GM12878 (cell line): ENCODE results near the gene PSMB5. TPM values are rescaled to one million over a fixed set of nuclear protein-coding genes. Genes with fewer than 3 reads are reported as not detected.

Experiments
- ATAC-seq: fragments of 200-7000 bp; cut with Tn5 transposase; 3 replicates; pipeline ENCODE4 v1.9.1; 2020; ENCODE audit warnings: mild to moderate bottlenecking, moderate library complexity
- BruUV-seq: library from RNA; stranded (reverse); fragments of 400-500 nt; replicated peaks from 2 replicates; lab custom pipeline; 2021; lab: Mats Ljungman, UMichigan
- CTCF ChIA-PET: fragments of 300-600 bp; sonication (Branson Sonifier 250); formaldehyde crosslinking; extraction: SDS; loops from one replicate; lab custom pipeline; 2021; ENCODE audit warnings: inconsistent platforms; lab: Yijun Ruan, JAX
- POLR2A ChIA-PET: fragments of 350-600 bp; formaldehyde crosslinking; extraction: SDS; loops from one replicate; lab custom pipeline; 2021; ENCODE audit warnings: inconsistent platforms; lab: Charles Lee
- RAD21 ChIA-PET: fragments of 300-600 bp; sonication (Branson Sonifier 250); formaldehyde crosslinking; loops from one replicate; lab custom pipeline; 2023; ENCODE audit warnings: antibody characterized with exemption; ENCODE audit not compliant: unreplicated experiment; lab: Charles Lee
- SMC1A ChIA-PET: fragments of 300-600 bp; sonication (Branson Sonifier 250); formaldehyde crosslinking; loops from one replicate; lab custom pipeline; 2023; ENCODE audit not compliant: unreplicated experiment, uncharacterized antibody; lab: Charles Lee
- DNase-seq: peaks from one replicate; pipeline ENCODE4 v3.0.0-alpha.2; 2011; ENCODE audit warnings: low read depth, low spot score
- FAIRE-seq: peaks from 3 replicates; lab custom pipeline; 2011; peaks lifted over from hg19 to GRCh38; lab: Jason Lieb, UNC
- H2AFZ ChIP-seq: 2 replicates; pipeline ENCODE4 v1.6.0; 2011; ENCODE audit warnings: low read depth, low read length, control low read depth; ENCODE audit not compliant: control insufficient read depth
- H3K27ac ChIP-seq: 2 replicates; pipeline ENCODE4 v1.5.1; 2011; ENCODE audit warnings: control low read depth; ENCODE audit not compliant: control insufficient read depth, insufficient read depth
- H3K27me3 ChIP-seq, 2 experiments: replicated peaks in 1 of 2; 2 replicates each; pipeline versions ENCODE4 v1.6.0 to v1.6.1; 2011; ENCODE audit warnings: low read length in 1 of 2; ENCODE audit not compliant: control insufficient read depth in 2 of 2, insufficient read depth in 2 of 2
- H3K36me3 ChIP-seq, 2 experiments: 2 replicates each; pipeline ENCODE4 v1.5.1; 2011; ENCODE audit warnings: low read length in 1 of 2; ENCODE audit not compliant: control insufficient read depth in 2 of 2, insufficient read depth in 2 of 2
- H3K4me1 ChIP-seq: 2 replicates; pipeline ENCODE4 v1.6.1; 2011; ENCODE audit warnings: mild to moderate bottlenecking, low read length, moderate library complexity, mixed read lengths; ENCODE audit not compliant: control insufficient read depth, insufficient read depth
- H3K4me2 ChIP-seq: 2 replicates; pipeline ENCODE4 v1.6.0; 2011; ENCODE audit warnings: control low read depth; ENCODE audit not compliant: control insufficient read depth, insufficient read depth
- H3K4me3 ChIP-seq: fragments of 200-600 bp; sonication (generic); 2 replicates; pipeline ENCODE4 v1.5.1; 2016
- H3K79me2 ChIP-seq: 2 replicates; pipeline ENCODE4 v1.6.0; 2011; ENCODE audit warnings: low read length; ENCODE audit not compliant: control insufficient read depth, insufficient read depth
- H3K9ac ChIP-seq: 2 replicates; pipeline ENCODE4 v1.8.0; 2011; ENCODE audit warnings: low read length, control low read depth, mixed read lengths; ENCODE audit not compliant: control insufficient read depth, insufficient read depth
- H3K9me3 ChIP-seq: replicated peaks from 3 replicates; pipeline ENCODE4 v1.5.1; 2011; ENCODE audit warnings: mild to moderate bottlenecking, low read length; ENCODE audit not compliant: control insufficient read depth, insufficient read depth
- H4K20me1 ChIP-seq: 2 replicates; pipeline ENCODE4 v1.6.0; 2011; ENCODE audit not compliant: control insufficient read depth, insufficient read depth
- BRCA1 ChIP-seq: IDR thresholded peaks from 2 replicates; pipeline ENCODE4 v1.6.1; 2011; ENCODE audit warnings: low read depth, low read length, improper control_type of control experiment
- CBX5 ChIP-seq: sonication (generic); IDR thresholded peaks from 2 replicates; pipeline ENCODE4 v1.6.1; 2016; ENCODE audit warnings: low read depth, moderate library complexity, mild to moderate bottlenecking, inconsistent platforms
- CHD2 ChIP-seq: IDR thresholded peaks from 2 replicates; pipeline ENCODE4 v1.6.1; 2011; ENCODE audit warnings: low read depth, low read length, improper control_type of control experiment, borderline replicate concordance
- DPF2 ChIP-seq: fragments of 450-650 bp; IDR thresholded peaks from 2 replicates; pipeline ENCODE4 v1.6.1; 2017; ENCODE audit warnings: mild to moderate bottlenecking
- FOXK2 ChIP-seq: fragments of 450-650 bp; IDR thresholded peaks from 2 replicates; pipeline ENCODE4 v1.6.1; 2017; ENCODE audit warnings: mild to moderate bottlenecking, moderate library complexity
- GATAD2B ChIP-seq: fragments of 450-650 bp; conservative IDR thresholded peaks from 2 replicates; pipeline ENCODE4 v1.6.1; 2017; ENCODE audit warnings: low read depth, mild to moderate bottlenecking, moderate library complexity
- IRF5 ChIP-seq: fragments of 450-650 bp; IDR thresholded peaks from 2 replicates; pipeline ENCODE4 v1.6.1; 2017; ENCODE audit warnings: borderline replicate concordance
- JUND ChIP-seq: IDR thresholded peaks from 2 replicates; pipeline ENCODE4 v1.6.1; 2012; ENCODE audit warnings: low read depth, mild to moderate bottlenecking, low read length, improper control_type of control experiment, moderate library complexity
- MYB ChIP-seq: fragments of 150-350 bp; IDR thresholded peaks from 2 replicates; pipeline ENCODE4 v1.6.1; 2014; ENCODE audit warnings: mild to moderate bottlenecking, low read depth, low read length, borderline replicate concordance
- NFXL1 ChIP-seq: fragments of 450-650 bp; IDR thresholded peaks from 2 replicates; pipeline ENCODE4 v1.6.1; 2017; ENCODE audit warnings: antibody characterized with exemption, mild to moderate bottlenecking, borderline replicate concordance
- NR2F1 ChIP-seq: fragments of 450-650 bp; conservative IDR thresholded peaks from 2 replicates; pipeline ENCODE4 v1.6.1; 2017; ENCODE audit warnings: mild to moderate bottlenecking
- PBX3 ChIP-seq: IDR thresholded peaks from 2 replicates; pipeline ENCODE4 v1.6.1; 2011; ENCODE audit warnings: mild to moderate bottlenecking, low read depth, low read length, moderate library complexity; ENCODE audit not compliant: insufficient replicate concordance
- POLR2AphosphoS5 ChIP-seq: IDR thresholded peaks from 2 replicates; pipeline ENCODE4 v1.6.1; 2011; ENCODE audit warnings: mild to moderate bottlenecking, low read length, inconsistent platforms
- RCOR1 ChIP-seq: conservative IDR thresholded peaks from 2 replicates; pipeline ENCODE4 v1.6.1; 2012; ENCODE audit warnings: low read depth, low read length, improper control_type of control experiment
- SKIL ChIP-seq: fragments of 450-650 bp; IDR thresholded peaks from 2 replicates; pipeline ENCODE4 v1.6.1; 2017; ENCODE audit warnings: mild to moderate bottlenecking, low read depth, inconsistent platforms; ENCODE audit not compliant: poor library complexity, severe bottlenecking
- STAT1 ChIP-seq: fragments of 450-650 bp; conservative IDR thresholded peaks from 2 replicates; pipeline ENCODE4 v1.6.1; 2014; ENCODE audit warnings: antibody characterized with exemption, mild to moderate bottlenecking
- SUPT20H ChIP-seq: IDR thresholded peaks from 2 replicates; pipeline ENCODE4 v1.6.1; 2011; ENCODE audit warnings: low read depth, mild to moderate bottlenecking, low read length, moderate library complexity, borderline replicate concordance; ENCODE audit not compliant: control insufficient read depth
- TCF3 ChIP-seq: IDR thresholded peaks from 2 replicates; pipeline ENCODE4 v1.6.1; 2012; ENCODE audit warnings: low read depth, mild to moderate bottlenecking, low read length, borderline replicate concordance; ENCODE audit not compliant: insufficient read depth
- WRNIP1 ChIP-seq: IDR thresholded peaks from 2 replicates; pipeline ENCODE4 v1.6.1; 2011; ENCODE audit warnings: low read depth, low read length, improper control_type of control experiment, borderline replicate concordance
- ZBED1 ChIP-seq: IDR thresholded peaks from 2 replicates; pipeline ENCODE4 v1.6.1; 2016; ENCODE audit warnings: borderline replicate concordance
- WGBS: methylation state at CpG from one replicate; pipeline ENCODE4 v1.1.6; 2016; ENCODE audit warnings: low lambda C conversion rate; ENCODE audit not compliant: insufficient replicate concordance, insufficient coverage; ENCODE audit errors: missing lambda C conversion rate; 5-methylcytosine and 5-hydroxymethylcytosine counted together
- in situ Hi-C: fragments of 300-500 bp; cut with MboI; formaldehyde crosslinking; loops from 9 replicates; pipeline ENCODE4 v1.14.3; 2018; ENCODE audit warnings: mixed read lengths
- intact Hi-C: fragments of 100-400 bp; cut with micrococcal nuclease; formaldehyde crosslinking; loops from one replicate; pipeline ENCODE4 v1.14.2; 2022; ENCODE audit not compliant: unreplicated experiment
- polyA plus RNA-seq, 11 experiments: library from polyadenylated mRNA; depleted of rRNA in 4 of 11; unstranded in 6 of 11; stranded (reverse) in 5 of 11; fragments of >200 nt; fragmentation: Nextera tagmentation in 4 of 11; fragmentation: Illumina TruSeq in 1 of 11; extraction: Ambion mirVana in 4 of 11; extraction: Trizol in 1 of 11; gene quantifications; 1 replicate in 1 of 11; 2 replicates in 10 of 11; pipeline versions ENCODE4 v1.2.1 to v1.2.3, GENCODE V29; 2011 to 2016; ENCODE audit warnings: inconsistent platforms in 2 of 11, missing spikeins in 2 of 11, low read depth in 1 of 11
- total RNA-seq, 4 experiments: library from RNA; depleted of rRNA in 3 of 4; stranded (reverse); fragments of >200 nt in 3 of 4; fragmentation: Illumina TruSeq in 1 of 4; extraction: Trizol in 1 of 4; gene quantifications; 2 replicates each; pipeline versions ENCODE4 v1.2.1 to v1.2.3, GENCODE V29; 2013 to 2021

The PSMB5 gene
- total and polyA plus RNA-seq, 10 of the 15 experiments (the other 5 are each of a cell fraction or from before 2014, with no cell fraction given), result 84.5 to 802 (median 144) TPM

- ChIA-PET CTCF (interaction anchor here (4.2 to 25.0 kb wide), 4 partner anchors 9 to 56 kb away, joined by 43 to 853 read pairs (median 118); partner anchors contain the start of genes AJUBA and CDH24), SMC1A (interaction anchor here (6.9 kb wide), 1 partner anchor 9 kb away, joined by 67 read pairs; no protein-coding TSS in a partner anchor), RAD21 (interaction anchor here (1.1 kb wide), 1 partner anchor 12 kb away, joined by 3 read pairs; no protein-coding TSS in a partner anchor), POLR2A (interaction anchor here (1.1 kb wide), 1 partner anchor 9 kb away, joined by 3 read pairs; no protein-coding TSS in a partner anchor)
- WGBS, result 82% methylated on average over 14 of the region's 16 CpGs
- FAIRE-seq, result no peak
- Histone ChIP-seq H3K4me1 (no peaks in the 10 kb centered on the region), H3K9ac (no peak overlapping the region), H3K4me2 (no peak overlapping the region), H3K4me3 (no peak overlapping the region), H3K27me3 (no peaks in the 10 kb centered on the region), H3K79me2 (no peaks in the 10 kb centered on the region), H3K9me3 (no peaks in the 10 kb centered on the region), H3K27ac (no peak overlapping the region), H3K36me3 (no peaks in the 10 kb centered on the region), H4K20me1 (no peaks in the 10 kb centered on the region), H2AFZ (no peak overlapping the region)
- no peak for TF ChIP-seq WRNIP1
- no peak for TF ChIP-seq STAT1
- no peak for TF ChIP-seq ZBED1
- no peak for TF ChIP-seq PBX3
- TF ChIP-seq SKIL, result no peak
- TF ChIP-seq POLR2AphosphoS5, result no peak
- TF ChIP-seq CBX5, result no peak
- TF ChIP-seq MYB, result no peak
- no peak for TF ChIP-seq IRF5
- TF ChIP-seq BRCA1, result no peak
- TF ChIP-seq DPF2, result no peak
- TF ChIP-seq GATAD2B, result no peak
- TF ChIP-seq JUND, result no peak
- no peak for TF ChIP-seq FOXK2
- no peak for TF ChIP-seq CHD2
- TF ChIP-seq NFXL1, result no peak
- TF ChIP-seq NR2F1, result no peak
- no peak for TF ChIP-seq TCF3
- no peak for TF ChIP-seq RCOR1
- TF ChIP-seq SUPT20H, result no peak
- no peak for ATAC-seq
- in situ Hi-C loops, result no loop called here
- DNase-seq, result no peak
- no TSS peak for BruUV-seq
- intact Hi-C loops, result no loop called here
Observed at GRCh38 chr14:22998329-22999012, 36.2 kb downstream of the PSMB5 start.
